HL-60/S4 (cell line): ENCODE results near the gene IL25.

ENCODE experiments used
- in situ Hi-C: fragments of 300-500 bp; cut with MboI; formaldehyde crosslinking; loops from 2 replicates; pipeline ENCODE4 v1.14.3; 2022; ENCODE audit warnings: low sequenced_read_pairs

Gene IL25

DNA sequence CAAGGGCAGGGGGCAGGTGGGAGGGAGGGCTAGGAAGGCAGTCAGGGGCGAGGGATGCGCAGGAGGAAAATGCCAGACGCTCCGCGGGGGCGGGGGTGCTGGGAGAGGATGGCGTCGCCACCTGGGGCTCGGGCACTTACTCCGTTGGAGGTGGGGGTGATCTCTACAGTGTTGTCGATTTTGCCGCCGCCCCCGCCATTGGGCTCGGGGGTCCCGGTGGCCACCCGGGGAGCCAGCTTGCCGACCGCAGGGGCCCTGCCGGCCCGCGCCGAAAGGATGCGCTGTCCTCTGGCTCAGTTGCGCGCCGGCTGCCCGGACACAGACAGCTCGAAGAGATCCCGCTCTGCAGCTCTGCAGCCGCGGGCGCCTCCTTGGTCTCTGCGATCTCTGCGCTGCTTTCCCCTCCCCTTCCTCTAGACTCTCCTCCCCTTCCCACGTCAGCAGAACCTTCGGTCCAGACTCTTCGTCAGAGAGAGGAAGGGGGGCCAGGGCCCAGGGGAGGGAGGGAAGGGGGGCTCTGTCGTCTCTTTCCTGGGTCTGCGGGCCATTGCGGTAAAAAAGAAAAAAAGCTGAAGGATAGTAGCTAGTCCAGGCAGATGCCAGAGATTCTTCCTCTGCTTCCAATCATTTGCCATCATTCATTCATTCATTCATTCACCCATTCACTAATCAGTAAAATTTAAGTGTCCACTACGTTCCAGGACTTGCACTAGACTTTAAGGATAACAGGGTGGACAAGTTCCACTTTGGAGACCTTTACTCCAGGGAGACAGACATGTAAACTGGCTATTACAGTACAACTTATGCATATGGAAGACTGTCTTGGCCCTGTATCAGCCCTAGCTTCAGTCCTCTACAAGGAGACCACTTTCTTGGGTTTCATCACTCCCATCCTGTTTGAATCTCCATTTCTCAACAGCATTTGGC, 19.8 kb upstream of the IL25 start, which contains the start of gene SLC22A17:
SLC22A17 (minus strand) TSS at position 382 of the 927 bp plus-strand sequence.
- in situ Hi-C loops, result no loop called here

DNA sequence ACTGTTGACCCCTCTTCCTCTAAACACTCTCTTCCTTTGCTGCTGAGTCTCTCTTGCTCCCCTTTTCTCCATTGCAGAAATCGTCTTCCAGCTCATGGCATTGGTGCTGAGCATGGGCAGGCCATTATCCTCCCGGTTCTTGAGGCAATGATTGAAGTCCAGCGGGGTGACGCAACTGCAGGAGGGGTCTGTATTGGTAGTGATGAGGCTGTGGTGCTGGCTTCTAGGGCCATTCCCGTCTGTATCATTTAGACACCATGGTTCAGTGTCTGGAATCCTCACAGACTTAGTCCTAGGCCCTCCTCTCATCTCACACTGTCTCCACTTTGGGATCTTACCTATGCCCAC, 19.2 kb upstream of the IL25 start:
- in situ Hi-C loops, result no loop called here

DNA sequence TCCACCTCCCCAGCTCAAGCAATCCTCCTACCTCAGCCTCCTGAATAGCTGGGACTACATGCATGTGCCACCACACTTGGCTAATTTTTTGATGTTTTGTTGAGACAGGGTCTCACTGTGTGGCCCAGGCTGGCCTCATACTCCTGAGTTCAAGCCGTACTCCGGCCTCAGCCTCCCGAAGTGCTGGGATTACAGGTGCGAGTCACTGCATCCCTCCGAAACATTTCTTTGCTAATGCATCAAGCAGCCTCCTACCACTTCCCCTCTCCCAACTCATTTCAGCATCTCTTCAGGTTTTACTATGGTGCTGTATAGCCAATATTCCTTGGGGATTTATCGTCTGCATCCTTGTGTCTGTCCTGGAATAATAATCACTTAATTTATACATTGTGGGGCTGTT, 17.6 kb upstream of the IL25 start:
- in situ Hi-C loops, result no loop called here

DNA sequence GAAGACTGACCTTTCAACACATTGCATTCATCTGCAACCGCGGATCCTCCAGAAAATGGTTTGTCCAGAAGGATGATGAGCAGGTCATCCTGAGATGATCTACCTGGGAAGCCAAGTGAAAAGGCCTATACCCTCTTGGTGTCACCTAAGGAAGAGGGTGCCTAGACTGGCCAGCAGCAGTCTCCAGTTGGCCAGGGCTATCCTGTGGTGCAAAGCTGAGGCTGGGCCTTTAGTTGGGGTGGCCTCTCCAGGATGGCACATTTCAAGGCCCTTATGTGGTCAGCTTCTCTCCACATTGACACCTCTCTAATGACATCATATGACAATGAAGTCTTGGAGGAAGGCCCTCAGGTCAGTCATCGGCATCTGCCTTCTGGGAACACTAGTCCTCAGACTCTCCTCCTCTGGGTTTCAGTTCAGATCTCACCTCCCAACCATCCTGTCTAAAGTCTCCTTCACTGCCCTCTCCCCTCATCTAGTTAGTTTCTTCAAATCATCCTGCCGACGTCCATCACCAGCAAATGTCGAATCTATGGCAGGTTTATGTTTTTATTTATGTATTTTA, 16.7 kb upstream of the IL25 start:
- in situ Hi-C loops, result no loop called here

DNA sequence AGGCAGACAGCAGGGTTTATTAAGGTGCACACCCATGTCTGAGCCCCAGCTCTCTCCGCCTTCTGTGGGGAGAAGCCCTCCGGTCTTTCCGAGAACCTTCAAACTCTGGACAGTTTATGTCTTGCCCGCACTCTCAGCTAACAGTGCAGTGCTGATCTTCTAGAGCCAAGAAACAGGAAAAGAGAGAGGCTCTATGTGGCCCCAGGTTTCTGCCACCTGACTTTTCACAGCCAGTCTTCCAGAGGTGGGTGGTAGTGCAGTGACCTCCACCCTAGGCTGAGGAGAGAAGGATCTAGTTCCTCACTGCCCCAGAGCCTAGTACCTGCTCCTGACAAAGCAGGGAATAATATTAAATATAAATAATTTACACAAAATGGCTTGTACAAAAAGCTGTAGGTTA, 15.9 kb upstream of the IL25 start:
- in situ Hi-C loops, result no loop called here

DNA sequence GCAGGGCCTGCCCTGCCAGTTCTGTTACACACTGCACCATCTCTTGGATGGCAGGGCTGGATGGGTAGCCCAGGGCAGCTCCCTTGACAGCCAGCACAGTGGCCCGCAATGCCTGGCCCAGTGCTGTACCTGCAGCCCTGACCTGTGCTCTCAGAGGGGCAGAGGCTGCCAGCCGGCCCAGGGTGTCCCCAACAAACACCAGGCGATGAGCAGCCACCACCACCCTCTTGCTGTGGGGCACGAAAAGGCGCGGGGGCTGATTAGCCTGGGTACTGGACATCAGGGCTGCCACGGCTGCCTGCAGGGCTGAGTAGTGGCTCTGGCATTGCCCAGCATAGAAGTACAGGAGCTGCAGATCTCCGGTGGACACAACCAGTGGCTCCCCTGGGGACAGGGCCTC, 15.3 kb upstream of the IL25 start:
- in situ Hi-C loops, result no loop called here

DNA sequence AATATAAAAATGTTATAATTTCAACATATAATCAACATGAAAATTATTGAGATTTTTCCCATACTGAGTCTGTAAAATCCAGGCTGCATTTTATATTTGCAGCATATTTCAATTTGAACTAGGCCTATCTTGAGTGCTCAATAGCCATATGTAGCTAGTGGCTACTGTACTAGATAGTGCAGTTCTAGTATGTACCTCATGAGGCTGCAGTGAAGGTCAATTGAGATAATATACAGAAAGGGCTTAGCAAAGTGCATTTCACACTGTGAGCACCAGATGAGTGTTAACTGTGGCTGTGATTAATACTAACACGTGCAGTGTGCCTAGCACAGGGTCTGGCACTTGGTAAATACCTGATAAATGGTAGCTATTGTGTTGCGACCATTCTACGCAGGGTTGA, 14.6 kb upstream of the IL25 start:
- in situ Hi-C loops, result no loop called here

DNA sequence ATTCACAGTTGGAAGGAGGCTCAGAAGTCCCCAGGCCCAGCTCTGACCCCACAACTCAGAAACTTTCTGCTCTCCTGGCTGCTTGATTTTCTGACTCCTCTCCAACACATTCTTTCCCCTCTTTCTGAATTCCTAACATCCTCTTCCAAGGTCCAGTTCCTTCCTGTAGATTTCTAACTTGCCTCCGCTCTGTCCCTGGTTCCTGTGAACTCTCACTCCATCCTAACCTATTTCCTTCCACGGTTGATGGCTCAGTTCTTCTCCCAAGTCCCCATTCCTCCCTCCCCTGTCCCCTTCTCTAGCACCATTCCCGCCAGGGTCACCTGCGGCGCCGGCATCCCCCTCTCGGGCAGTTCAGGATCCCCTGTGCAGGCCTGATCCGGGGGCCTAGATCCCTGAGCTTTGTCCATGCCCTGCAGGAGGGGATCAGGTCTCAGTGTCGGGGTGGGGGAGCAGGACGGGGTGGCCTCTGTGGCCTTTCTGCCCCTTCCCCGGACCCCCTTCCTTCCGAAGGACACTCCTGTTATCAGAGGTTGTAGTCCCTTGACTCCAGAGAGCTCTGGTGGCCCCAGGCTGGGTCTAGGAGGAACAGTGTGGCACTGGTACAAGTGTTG, 13.9 kb upstream of the IL25 start:
- in situ Hi-C loops, result no loop called here

DNA sequence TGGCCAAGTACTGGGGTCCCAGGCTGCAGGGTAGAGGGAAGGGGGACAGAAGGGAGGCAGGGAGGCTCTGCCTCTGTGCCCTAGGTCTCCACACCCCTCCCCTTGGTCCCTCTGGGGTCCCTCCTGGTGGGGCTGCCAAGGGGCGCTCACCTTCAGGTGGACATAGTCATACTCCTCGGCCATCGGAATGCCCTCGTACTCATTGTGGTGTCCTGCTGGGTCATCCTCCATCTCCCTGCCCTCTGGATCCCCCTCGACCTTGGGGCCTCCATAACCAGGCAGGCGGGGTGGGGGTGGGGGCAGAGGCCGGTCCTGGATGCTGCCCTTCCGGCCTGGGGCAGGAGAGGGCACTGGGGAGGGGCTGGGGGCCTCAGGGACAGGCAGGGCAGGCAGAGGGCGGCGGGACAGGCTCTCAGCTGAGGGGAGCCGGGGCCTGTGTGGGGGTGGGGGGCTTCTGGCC, 13.4 kb upstream of the IL25 start:
- in situ Hi-C loops, result no loop called here

DNA sequence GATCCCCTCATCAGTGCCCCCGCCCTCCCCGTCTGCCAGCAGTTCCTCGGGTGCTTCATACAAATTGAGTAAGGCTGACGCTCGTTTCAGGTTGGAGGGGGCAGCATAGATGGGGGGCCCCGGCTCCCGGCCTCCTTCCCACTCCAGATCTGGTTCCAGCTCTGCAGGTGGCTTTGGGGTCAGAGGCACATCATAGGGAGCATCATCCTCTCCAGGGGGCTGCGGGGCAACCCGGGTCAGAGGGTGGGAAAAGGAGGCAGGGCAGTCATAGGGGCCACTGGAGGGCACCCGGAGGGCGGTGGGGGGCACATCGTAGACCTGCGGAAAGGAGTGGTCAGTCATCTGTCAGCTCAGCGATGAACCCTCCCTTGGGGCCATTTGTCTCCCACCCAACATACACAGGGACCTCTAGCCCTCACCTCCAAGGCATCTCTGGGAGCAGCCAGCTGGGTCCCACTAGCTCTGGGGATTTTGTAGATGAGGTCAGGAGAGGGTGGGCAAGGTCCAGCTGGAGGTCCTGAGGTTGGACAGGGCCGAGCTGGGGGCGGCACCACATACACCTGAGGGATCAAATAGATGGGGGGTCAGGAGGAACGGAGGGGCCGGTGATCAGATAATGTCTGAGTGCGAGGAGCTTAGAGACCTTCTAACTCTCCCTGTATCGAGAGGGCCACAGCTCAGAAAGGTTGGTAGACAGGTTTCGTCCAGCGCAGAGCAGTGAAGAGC, 12.7 kb upstream of the IL25 start:
- in situ Hi-C loops, result no loop called here

DNA sequence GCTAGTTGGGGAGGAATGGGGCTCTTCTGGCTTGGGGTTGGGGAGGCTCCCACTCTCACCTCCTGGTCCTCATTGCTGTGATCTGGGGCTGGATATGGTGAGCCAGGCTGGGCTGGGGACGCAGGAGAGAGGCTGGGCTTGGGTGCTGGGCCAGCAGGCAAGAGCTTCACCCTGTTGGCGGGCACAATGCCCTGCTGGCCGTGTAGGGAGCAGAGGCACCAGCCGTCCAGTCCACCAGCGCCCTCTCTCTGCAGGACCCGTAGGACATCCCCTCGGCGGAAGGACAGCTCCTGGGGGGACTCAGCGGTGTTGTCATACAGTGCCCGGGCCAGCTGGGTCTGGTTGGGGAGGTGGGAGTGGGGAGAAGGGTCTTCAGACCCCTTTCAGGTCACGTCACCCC, 12.1 kb upstream of the IL25 start:
- in situ Hi-C loops, result no loop called here

DNA sequence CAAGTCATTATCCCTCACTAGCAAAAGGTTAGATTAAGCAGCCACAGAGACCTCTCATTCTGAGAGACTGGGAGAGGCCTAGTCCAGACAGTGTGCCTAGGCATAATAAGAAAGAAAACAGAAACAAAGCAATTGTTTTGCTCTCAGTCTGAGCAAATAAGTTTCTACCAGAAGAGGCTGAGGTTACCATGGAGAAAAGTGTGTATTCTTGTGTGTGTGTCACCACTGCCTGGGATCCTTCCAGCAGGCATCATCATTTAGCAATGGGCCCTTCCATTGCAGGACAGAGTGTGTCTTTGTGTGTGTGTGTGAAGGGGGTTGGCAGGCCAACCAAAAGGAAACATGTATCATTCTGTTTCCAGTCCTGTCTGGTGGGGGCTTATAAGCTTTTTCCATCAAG, 11.3 kb upstream of the IL25 start:
- in situ Hi-C loops, result no loop called here

DNA sequence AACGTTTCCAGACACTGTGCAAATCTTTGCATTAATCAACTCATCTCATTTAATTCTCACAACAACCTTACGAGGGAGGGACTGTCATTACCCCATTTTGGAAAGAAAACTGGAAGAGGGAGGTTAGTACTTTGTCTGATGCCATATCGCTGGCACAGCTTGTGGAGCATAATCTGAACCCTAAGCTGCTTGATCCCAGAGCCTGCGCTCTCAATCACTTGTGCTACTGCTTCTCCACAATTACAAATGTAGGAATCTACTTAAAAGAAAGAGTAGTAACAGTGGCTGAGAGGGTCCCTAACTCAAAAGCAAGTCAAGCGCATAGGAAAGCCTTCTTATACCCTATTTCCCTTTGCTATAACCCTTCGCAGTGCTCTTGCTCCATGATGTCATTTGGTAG, 10.8 kb upstream of the IL25 start:
- in situ Hi-C loops, result no loop called here

DNA sequence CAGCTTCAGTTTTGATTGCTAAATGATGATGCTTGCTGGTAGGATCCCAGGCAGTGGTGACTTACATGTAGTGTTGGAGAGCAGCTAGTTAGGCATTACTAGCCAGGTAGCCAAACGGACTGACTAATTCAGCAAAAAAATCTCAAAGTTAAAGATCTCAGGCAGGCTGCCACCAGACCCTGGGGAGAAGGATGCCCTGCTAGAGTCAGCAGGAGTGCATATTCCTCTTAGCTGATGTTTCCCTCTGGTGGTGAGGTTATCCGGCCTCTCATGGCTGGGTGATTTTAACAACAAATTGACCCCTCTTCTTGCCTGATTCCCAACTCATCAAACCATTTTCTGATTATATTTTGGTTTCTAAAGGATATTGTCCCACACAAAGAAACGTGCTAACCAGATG, 10.4 kb upstream of the IL25 start:
- in situ Hi-C loops, result no loop called here

DNA sequence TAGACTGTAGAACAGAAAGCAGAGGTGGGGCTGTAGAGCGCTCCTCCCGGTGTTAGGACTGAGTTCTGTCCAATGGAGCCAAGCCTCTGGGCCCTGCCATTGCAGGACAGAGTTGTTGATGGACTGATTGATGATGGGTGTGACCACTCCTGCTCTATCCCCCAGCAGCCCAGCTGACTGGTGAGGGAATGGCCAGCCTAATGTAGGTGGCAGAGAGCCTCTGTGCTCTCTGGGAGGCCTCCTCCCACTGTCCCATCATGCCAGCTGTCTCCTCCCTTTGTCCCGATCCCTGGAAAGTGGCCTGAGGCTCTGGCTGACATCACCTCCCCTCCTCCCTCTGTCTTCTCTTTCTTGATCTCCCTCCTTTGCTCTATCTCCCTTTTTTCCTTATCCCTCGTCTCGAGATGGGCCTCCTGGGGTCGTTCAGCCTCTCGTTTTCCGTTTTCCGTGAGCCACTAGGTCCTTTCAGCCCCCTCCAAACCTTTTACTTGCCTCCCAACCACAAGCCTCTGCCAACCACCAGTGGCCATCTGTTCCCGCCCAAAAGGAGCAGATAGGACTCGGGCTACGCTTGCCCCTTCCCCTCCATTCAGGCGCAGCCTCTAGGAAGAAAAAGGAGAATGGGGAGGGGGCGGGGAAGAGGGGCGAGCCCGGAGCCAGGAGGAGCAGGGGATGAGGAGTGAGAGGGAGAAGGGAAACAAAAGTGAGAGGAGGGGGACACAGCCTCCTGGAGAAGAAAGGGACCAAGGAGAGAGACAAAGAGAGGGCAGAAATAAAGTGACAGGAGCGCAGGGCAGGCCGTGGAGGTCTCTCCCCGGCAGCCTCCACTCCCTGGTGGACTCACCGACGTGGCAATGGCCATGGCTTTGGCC, 8.2 kb upstream of the IL25 start:
- in situ Hi-C loops, result no loop called here

DNA sequence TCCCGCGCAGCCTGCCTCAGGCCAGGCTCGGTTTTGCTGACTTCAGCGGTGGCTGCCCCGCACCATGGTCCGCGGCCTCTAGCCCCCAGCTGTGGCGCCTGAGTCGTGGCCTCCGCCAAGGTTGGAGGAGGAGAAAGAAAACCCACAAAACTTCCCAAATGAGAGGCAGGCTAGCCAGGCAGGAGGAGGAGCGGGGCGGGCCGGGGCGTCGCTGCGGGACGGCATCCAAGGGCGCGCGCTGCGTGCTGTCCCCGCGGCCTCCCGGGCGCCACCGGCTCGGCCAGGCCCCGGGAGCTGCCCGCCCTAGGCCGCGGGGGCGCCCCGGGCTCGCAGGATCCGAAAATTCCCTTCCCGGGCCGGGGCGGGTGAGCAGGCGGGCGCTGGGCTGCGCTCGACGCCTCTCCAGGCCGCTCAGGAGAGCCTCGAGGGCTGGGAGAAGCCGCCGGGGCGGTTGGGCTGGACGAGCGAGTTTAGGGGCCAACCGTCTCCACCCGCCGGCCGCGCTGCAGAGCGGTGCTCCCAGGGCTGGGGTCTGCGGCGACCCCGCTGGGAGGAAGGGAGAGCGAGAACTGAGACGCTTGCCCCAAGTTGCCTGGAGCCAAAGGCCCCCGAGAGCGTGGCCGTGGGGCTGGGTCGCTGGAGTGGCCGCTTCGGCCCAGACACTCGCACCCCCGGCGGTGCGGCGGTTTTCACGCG, 7.4 kb upstream of the IL25 start, which contains the start of gene EFS:
EFS (minus strand) TSS at position 137 of the 696 bp plus-strand sequence. CDS start 147 bp downstream, outside the sequence.
- in situ Hi-C loops, result no loop called here

DNA sequence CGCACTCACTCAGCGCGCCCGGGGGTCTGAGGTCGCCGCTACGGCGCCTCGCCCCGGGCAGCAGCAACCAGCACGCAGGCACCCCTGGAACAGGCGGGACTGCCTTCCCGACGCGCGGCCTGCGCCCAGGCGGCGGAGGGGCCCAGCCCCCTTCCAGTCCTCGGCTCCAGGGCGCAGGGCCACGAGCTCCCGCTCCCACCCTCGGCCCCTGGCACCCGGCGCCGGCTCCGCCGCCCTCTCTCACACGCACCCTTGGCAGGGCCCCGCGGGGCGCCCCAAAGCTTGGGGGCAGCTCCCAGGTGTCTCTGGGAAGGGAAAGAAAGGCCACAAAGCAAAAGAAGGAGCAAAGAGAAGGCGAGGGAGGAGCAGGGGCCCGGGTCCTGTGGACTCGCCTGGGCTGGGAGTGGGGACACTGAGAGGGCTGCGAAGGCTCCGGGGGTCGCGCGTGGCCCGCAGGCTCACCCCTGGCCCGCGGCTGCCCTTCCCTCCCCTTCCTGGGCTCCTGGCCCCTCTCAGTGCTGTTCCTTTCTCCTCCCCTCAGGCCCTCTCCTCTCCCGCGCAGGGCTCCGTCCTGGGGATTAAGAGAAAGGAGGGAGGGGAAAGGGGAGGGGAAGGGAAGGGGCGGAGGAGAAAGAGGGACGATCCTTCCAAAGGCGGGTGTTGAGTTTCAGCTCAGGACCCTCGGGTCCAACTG, 6.7 kb upstream of the IL25 start:
- in situ Hi-C loops, result no loop called here

DNA sequence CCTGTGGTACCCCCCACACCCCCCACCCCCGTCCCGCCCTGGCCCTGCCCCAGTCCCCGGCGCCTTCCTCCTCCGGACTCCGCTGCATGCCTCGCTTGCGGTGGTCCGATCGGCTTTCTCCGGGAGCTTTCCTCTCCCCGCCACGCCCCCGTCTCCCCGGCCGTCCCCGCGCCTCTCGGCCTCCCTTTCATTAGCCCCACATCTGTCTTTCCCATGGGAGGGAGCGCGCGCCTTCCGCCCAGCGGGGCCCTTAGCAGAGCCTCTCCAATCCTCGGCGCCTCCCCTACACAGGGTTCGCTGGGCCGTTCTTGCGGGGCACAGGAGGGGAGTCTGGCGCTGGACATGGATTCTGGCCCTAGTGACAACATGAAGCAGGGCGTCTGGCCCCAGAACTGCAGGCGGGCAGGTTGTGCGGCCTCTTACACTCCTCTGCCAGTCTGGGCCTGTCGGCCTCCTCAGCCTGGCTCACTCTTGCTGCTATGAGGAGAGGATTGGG, 6.1 kb upstream of the IL25 start:
- in situ Hi-C loops, result no loop called here

DNA sequence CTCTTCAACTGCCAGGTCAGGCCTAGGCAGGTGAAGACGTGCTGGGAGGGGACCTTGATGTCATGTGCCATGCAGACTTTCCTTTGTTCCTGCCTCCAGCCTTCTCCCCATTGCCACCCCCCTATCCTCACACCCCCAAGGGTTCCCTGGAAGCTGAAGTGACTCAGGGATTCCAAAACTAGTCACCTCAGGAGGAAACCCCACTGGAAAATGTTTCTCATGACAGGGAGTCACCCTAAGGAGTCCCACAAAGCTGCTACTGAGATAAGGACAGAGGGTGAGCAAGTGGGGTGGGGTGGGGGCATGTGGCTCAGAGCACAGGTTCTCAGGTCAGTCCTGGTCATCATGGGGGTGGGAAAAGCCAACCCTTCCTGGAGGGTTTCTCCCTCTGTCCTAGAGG, 2.4 kb upstream of the IL25 start:
- in situ Hi-C loops, result no loop called here
